Epithelial cell of esophagus (primary cell): ENCODE data around the gene RELL1.

Source experiments
- DNase-seq: peaks from one replicate; pipeline ENCODE4 v3.0.0; 2010; ENCODE audit warnings: low read depth
- H3K4me3 ChIP-seq: 2 replicates; pipeline ENCODE4 v1.5.1; 2011; ENCODE audit warnings: mild to moderate bottlenecking, low read length, control low read depth
- CTCF ChIP-seq: IDR thresholded peaks from 2 replicates; pipeline ENCODE4 v1.5.1; 2011; ENCODE audit warnings: low read depth, mild to moderate bottlenecking, low read length, control low read depth, inconsistent platforms; ENCODE audit not compliant: insufficient read depth; ENCODE audit errors: missing control alignments

Gene RELL1

GRCh38 chr4:37717576-37717975, 31.4 kb upstream of the RELL1 start:
- peak; percentile 86 for DNase-seq
- no peak overlapping the region for H3K4me3 ChIP-seq
- TF ChIP-seq CTCF, result no peak

GRCh38 chr4:37715889-37716402, 29.8 kb upstream of the RELL1 start:
- peak; percentile 5 for TF ChIP-seq CTCF
- peak; percentile 84 for DNase-seq

GRCh38 chr4:37710491-37710890, 24.3 kb upstream of the RELL1 start:
- no peak for TF ChIP-seq CTCF
- DNase-seq, result no peak
- no peak overlapping the region for H3K4me3 ChIP-seq

More at GRCh38 chr4:37715889-37716402, 29.8 kb upstream of the RELL1 start:
- H3K4me3 ChIP-seq, result no peak overlapping the region

DNA sequence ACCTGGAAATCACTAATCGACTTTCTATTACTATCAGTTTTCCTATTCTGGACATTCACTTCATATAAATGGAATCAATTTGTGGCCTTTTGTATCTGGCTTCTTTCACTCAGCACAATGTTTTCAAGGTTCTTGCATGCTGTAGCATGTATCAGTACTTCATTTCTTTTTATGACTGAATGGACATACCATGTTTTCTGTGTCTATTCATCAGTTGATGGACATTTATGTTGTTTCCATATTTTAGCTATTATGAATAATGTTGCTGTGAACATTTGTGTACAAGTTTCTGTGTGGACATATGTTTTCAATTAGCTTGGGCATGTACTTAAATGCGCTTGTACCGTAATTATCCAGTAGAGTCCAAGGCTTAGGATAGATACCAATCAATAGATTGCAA, 19.9 kb upstream of the RELL1 start:
- TF ChIP-seq CTCF, result no peak
- no peak for DNase-seq
- no peak overlapping the region for H3K4me3 ChIP-seq

- DNase-seq, result no peak
- TF ChIP-seq CTCF, result no peak
- no peak overlapping the region for H3K4me3 ChIP-seq
Observed at GRCh38 chr4:37705571-37705970, 19.4 kb upstream of the RELL1 start.

DNA sequence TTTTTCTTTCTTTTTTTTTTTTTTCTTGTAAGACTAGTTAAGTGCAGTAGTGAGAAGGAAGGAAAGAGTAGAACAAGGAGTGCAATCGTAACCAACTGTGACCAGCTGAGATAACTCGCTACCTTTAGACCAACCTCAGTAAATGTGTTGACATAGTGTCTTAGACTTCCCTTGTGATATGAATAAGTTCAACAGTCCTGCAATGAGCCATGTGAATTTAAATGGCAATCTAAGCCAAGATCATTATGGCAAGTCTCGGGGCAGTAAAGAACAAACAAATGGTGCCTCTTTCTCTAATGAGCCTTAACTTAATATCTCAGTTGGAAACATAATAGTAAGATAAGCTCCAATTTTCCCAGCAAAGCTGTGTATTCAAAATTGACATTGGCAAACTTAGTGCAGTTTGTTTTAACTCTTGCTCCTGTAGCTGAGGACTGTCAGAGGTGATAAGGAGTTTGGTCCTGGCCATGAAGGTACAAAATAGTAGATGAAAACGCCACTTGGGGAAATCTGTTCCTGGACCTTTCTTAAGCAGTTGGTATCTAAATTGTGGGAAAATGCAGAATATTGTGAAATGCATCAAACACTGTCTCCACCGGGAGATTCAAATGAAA, 13.8 kb upstream of the RELL1 start:
- DNase-seq, result no peak
- H3K4me3 ChIP-seq, result no peak overlapping the region
- no peak for TF ChIP-seq CTCF

DNA sequence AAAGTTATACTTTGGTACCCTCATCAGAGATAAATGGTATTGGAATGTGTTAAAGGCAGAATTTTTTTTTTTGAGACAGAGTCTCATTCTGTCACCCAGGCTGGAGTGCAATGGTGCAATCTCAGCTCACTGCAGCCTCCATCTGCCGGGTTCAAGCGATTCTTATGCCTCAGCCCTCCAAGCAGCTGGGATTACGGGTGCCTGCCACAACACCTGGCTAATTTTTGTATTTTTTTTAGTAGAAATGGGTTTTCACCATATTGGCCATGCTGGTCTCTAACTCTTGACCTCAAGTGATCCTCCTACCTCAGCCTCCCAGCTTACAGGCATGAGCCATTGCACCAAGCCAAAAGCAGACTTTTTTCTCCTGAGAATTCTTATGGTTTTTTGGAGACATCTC, 11.4 kb upstream of the RELL1 start:
- TF ChIP-seq CTCF, result no peak
- DNase-seq, result no peak

More for the DNA sequence above, 11.4 kb upstream of the RELL1 start:
- no peak overlapping the region for H3K4me3 ChIP-seq
